GM13977 (cell line): ENCODE measurements around the gene HOOK2.
"Not testable (repeated sequence)": the region's sequence is repeated elsewhere in the genome, so short reads cannot be mapped to it uniquely, and the experiment has no call there.

ENCODE experiments used
- DNase-seq: peaks from one replicate; pipeline ENCODE4 v3.0.0; 2012; ENCODE audit warnings: low spot score
- CTCF ChIP-seq: IDR thresholded peaks from 2 replicates; pipeline ENCODE4 v1.5.1; 2012; ENCODE audit warnings: mild to moderate bottlenecking, control low read depth; ENCODE audit not compliant: insufficient read depth; ENCODE audit errors: extremely low read depth, missing control alignments
- in situ Hi-C: fragments of 300-500 bp; cut with MboI; formaldehyde crosslinking; loops from one replicate; pipeline ENCODE4 v1.12.0; 2022; ENCODE audit warnings: low sequenced_read_pairs, low pct_unique_long_range_greater_than_20kb, mixed read lengths, inconsistent platforms; ENCODE audit not compliant: unreplicated experiment

The HOOK2 gene

GRCh38 chr19:12733369-12734214 is 41.8 kb downstream of the HOOK2 start:
- DNase-seq, result peak; percentile 79
- peak; percentile 55 for TF ChIP-seq CTCF
- in situ Hi-C loops, result no loop called here

- in situ Hi-C loops, result no loop called here
- no peak for DNase-seq
- TF ChIP-seq CTCF, result no peak
Observed at GRCh38 chr19:12731337-12731736, 44.0 kb downstream of the HOOK2 start.

GRCh38 chr19:12730064-12730463 is 45.3 kb downstream of the HOOK2 start:
- DNase-seq, result no peak
- no peak for TF ChIP-seq CTCF
- in situ Hi-C loops, result no loop called here

GRCh38 chr19:12727745-12728433 is 47.5 kb downstream of the HOOK2 start:
- no peak for DNase-seq
- in situ Hi-C loops, result no loop called here
- no peak for TF ChIP-seq CTCF

GRCh38 chr19:12726988-12727316 is 48.4 kb downstream of the HOOK2 start:
- no peak for DNase-seq
- in situ Hi-C loops, result no loop called here

GRCh38 chr19:12725612-12726011 is 49.7 kb downstream of the HOOK2 start:
- in situ Hi-C loops, DNase-seq: not testable (repeated sequence)

More at GRCh38 chr19:12726988-12727316, 48.4 kb downstream of the HOOK2 start:
- no peak for TF ChIP-seq CTCF
